Smooth muscle cell of the brain vasculature (primary cell): ENCODE measurements around the gene SLC35F3.
"Not testable (repeated sequence)": the region's sequence is repeated elsewhere in the genome, so short reads cannot be mapped to it uniquely, and the experiment has no call there.

Experiments used
- DNase-seq: peaks from one replicate; pipeline ENCODE4 v3.0.0-alpha.2; 2012; ENCODE audit warnings: low read depth, low spot score

The SLC35F3 gene

GRCh38 chr1:234286206-234286605, 381.7 kb downstream of the SLC35F3 start:
- no peak for DNase-seq

- no peak for DNase-seq
Observed at GRCh38 chr1:234288946-234289345, 384.5 kb downstream of the SLC35F3 start.

GRCh38 chr1:234289538-234290305, 385.2 kb downstream of the SLC35F3 start:
- no peak for DNase-seq

GRCh38 chr1:234292011-234292410, 387.5 kb downstream of the SLC35F3 start:
- no peak for DNase-seq

- DNase-seq, result no peak
Observed at GRCh38 chr1:234292548-234292947, 388.1 kb downstream of the SLC35F3 start.

GRCh38 chr1:234294109-234294817, 389.8 kb downstream of the SLC35F3 start:
- DNase-seq, result no peak

- no peak for DNase-seq
Observed at GRCh38 chr1:234295068-234295467, 390.6 kb downstream of the SLC35F3 start.

GRCh38 chr1:234295626-234296025, 391.1 kb downstream of the SLC35F3 start:
- no peak for DNase-seq

- no peak for DNase-seq
Observed at GRCh38 chr1:234296496-234296895, 392.0 kb downstream of the SLC35F3 start.

GRCh38 chr1:234297668-234298067, 393.2 kb downstream of the SLC35F3 start:
- no peak for DNase-seq

- no peak for DNase-seq
Observed at GRCh38 chr1:234300096-234300495, 395.6 kb downstream of the SLC35F3 start.

GRCh38 chr1:234301663-234302062, 397.2 kb downstream of the SLC35F3 start:
- DNase-seq, result not testable (repeated sequence)

- no peak for DNase-seq
Observed at GRCh38 chr1:234302354-234302962, 398.0 kb downstream of the SLC35F3 start.

- no peak for DNase-seq
Observed at GRCh38 chr1:234303231-234303630, 398.8 kb downstream of the SLC35F3 start.

GRCh38 chr1:234307726-234308125, 403.2 kb downstream of the SLC35F3 start:
- DNase-seq, result no peak

- DNase-seq, result no peak
Observed at GRCh38 chr1:234309243-234309597, 404.7 kb downstream of the SLC35F3 start.

GRCh38 chr1:234309598-234310459, 405.4 kb downstream of the SLC35F3 start:
- peak; percentile 15 for DNase-seq

GRCh38 chr1:234310460-234310817, 406.0 kb downstream of the SLC35F3 start:
- no peak for DNase-seq

GRCh38 chr1:234311414-234311813, 406.9 kb downstream of the SLC35F3 start:
- DNase-seq, result no peak

- DNase-seq, result no peak
Observed at GRCh38 chr1:234313171-234313570, 408.7 kb downstream of the SLC35F3 start.

GRCh38 chr1:234315091-234315541, 410.6 kb downstream of the SLC35F3 start:
- no peak for DNase-seq

- no peak for DNase-seq
Observed at GRCh38 chr1:234315588-234315987, 411.1 kb downstream of the SLC35F3 start.
